H9 (cell line): ENCODE results near the gene NCAPH2. TPM values are rescaled to one million over a fixed set of nuclear protein-coding genes. Genes with fewer than 3 reads are reported as not detected.

Experiments
- DNase-seq: peaks from one replicate; pipeline ENCODE4 v3.0.0-alpha.2; 2017
- H2AFZ ChIP-seq: one replicate; pipeline ENCODE4 v1.6.1; 2013; ENCODE audit warnings: mild to moderate bottlenecking, low read length, control low read depth, moderate library complexity
- H2AK5ac ChIP-seq: 2 replicates; pipeline ENCODE4 v1.6.1; 2013; ENCODE audit warnings: low read length, control low read depth, mixed read lengths; ENCODE audit not compliant: insufficient read length
- H2BK120ac ChIP-seq: one replicate; pipeline ENCODE4 v1.6.1; 2013; ENCODE audit warnings: low read depth, mild to moderate bottlenecking, low read length, control low read depth, inconsistent platforms; ENCODE audit not compliant: poor library complexity, severe bottlenecking
- H2BK12ac ChIP-seq: 2 replicates; pipeline ENCODE4 v1.6.1; 2013; ENCODE audit warnings: low read length, control low read depth, mixed read lengths, low read depth; ENCODE audit not compliant: insufficient read length
- H2BK15ac ChIP-seq: 2 replicates; pipeline ENCODE4 v1.6.1; 2013; ENCODE audit warnings: low read depth, low read length, control low read depth
- H2BK20ac ChIP-seq: one replicate; pipeline ENCODE4 v1.6.1; 2013; ENCODE audit warnings: low read depth, mild to moderate bottlenecking, low read length, control low read depth, inconsistent platforms; ENCODE audit not compliant: poor library complexity, severe bottlenecking
- H2BK5ac ChIP-seq: 2 replicates; pipeline ENCODE4 v1.6.1; 2013; ENCODE audit warnings: low read length, control low read depth, mixed read lengths; ENCODE audit not compliant: insufficient read length
- H3K14ac ChIP-seq: 2 replicates; pipeline ENCODE4 v1.6.1; 2013; ENCODE audit warnings: low read length, control low read depth; ENCODE audit not compliant: insufficient read depth
- H3K18ac ChIP-seq: 2 replicates; pipeline ENCODE4 v1.6.1; 2013; ENCODE audit warnings: low read depth, mild to moderate bottlenecking, mixed read lengths, low read length, control low read depth; ENCODE audit not compliant: insufficient read length
- H3K23ac ChIP-seq: 2 replicates; pipeline ENCODE4 v1.6.1; 2013; ENCODE audit warnings: low read length, control low read depth, mixed read lengths, low read depth; ENCODE audit not compliant: insufficient read length
- H3K23me2 ChIP-seq: 2 replicates; pipeline ENCODE4 v1.6.1; 2013; ENCODE audit warnings: low read depth, mild to moderate bottlenecking, mixed read lengths, low read length, control low read depth; ENCODE audit not compliant: insufficient read length, poor library complexity, severe bottlenecking
- H3K27ac ChIP-seq: 2 replicates; pipeline ENCODE4 v1.5.1; 2013; ENCODE audit warnings: low read length, control low read depth, mixed read lengths, low read depth; ENCODE audit not compliant: insufficient read length
- H3K27me3 ChIP-seq: 2 replicates; pipeline ENCODE4 v1.6.1; 2013; ENCODE audit warnings: low read length, control low read depth, inconsistent platforms; ENCODE audit not compliant: insufficient read depth
- H3K4ac ChIP-seq: 2 replicates; pipeline ENCODE4 v1.6.1; 2013; ENCODE audit warnings: low read depth, mild to moderate bottlenecking, control low read depth, inconsistent platforms, low read length, moderate library complexity
- H3K4me1 ChIP-seq: 2 replicates; pipeline ENCODE4 v1.6.1; 2013; ENCODE audit warnings: low read length, control low read depth, inconsistent platforms; ENCODE audit not compliant: insufficient read depth
- H3K4me2 ChIP-seq: 2 replicates; pipeline ENCODE4 v1.6.1; 2013; ENCODE audit warnings: low read length, control low read depth, mixed read lengths; ENCODE audit not compliant: insufficient read length, insufficient read depth
- H3K56ac ChIP-seq: 2 replicates; pipeline ENCODE4 v1.6.1; 2013; ENCODE audit warnings: low read depth, mild to moderate bottlenecking, mixed read lengths, low read length, control low read depth; ENCODE audit not compliant: insufficient read length
- H3K79me1 ChIP-seq: 2 replicates; pipeline ENCODE4 v1.6.1; 2013; ENCODE audit warnings: low read depth, mild to moderate bottlenecking, moderate library complexity, low read length, control low read depth, inconsistent platforms; ENCODE audit not compliant: insufficient read depth, poor library complexity, severe bottlenecking
- H3K79me2 ChIP-seq: 2 replicates; pipeline ENCODE4 v1.6.1; 2013; ENCODE audit warnings: low read length, control low read depth, inconsistent platforms; ENCODE audit not compliant: insufficient read depth
- H3K9ac ChIP-seq: 2 replicates; pipeline ENCODE4 v1.6.1; 2013; ENCODE audit warnings: low read length, control low read depth, mixed read lengths; ENCODE audit not compliant: insufficient read length; ENCODE audit errors: extremely low read depth
- H3K9me3 ChIP-seq: one replicate; pipeline ENCODE4 v1.6.1; 2013; ENCODE audit warnings: low read depth, low read length, inconsistent platforms; ENCODE audit not compliant: control insufficient read depth
- H3T11ph ChIP-seq: one replicate; pipeline ENCODE4 v1.6.1; 2013; ENCODE audit warnings: mild to moderate bottlenecking, low read length, control low read depth, inconsistent platforms
- H4K20me1 ChIP-seq: one replicate; pipeline ENCODE4 v1.6.1; 2013; ENCODE audit not compliant: control insufficient read depth, insufficient read length, insufficient read depth
- H4K5ac ChIP-seq: 2 replicates; pipeline ENCODE4 v1.6.1; 2013; ENCODE audit warnings: low read depth, mild to moderate bottlenecking, mixed read lengths, low read length, control low read depth; ENCODE audit not compliant: insufficient read length
- H4K8ac ChIP-seq: replicated peaks from 2 replicates; pipeline ENCODE4 v1.6.1; 2013; ENCODE audit warnings: low read length, control low read depth, mixed read lengths, low read depth; ENCODE audit not compliant: insufficient read length
- H4K91ac ChIP-seq: 2 replicates; pipeline ENCODE4 v1.6.1; 2013; ENCODE audit warnings: low read depth, mild to moderate bottlenecking, moderate library complexity, mixed read lengths, low read length, control low read depth; ENCODE audit not compliant: insufficient read length
- H3K27ac Mint-ChIP-seq, 3 experiments: 2 replicates in 2 of 3; 3 replicates in 1 of 3; pipeline ENCODE4 v1.8.0; 2020 to 2021; ENCODE audit warnings: mixed read lengths in 3 of 3, mild to moderate bottlenecking in 1 of 3, moderate library complexity in 1 of 3
- H3K27me3 Mint-ChIP-seq: 2 replicates; pipeline ENCODE4 v1.8.0; 2021; ENCODE audit warnings: low read depth, mild to moderate bottlenecking, moderate library complexity, mixed read lengths
- H3K36me3 Mint-ChIP-seq, 3 experiments: 2 replicates in 2 of 3; 3 replicates in 1 of 3; pipeline ENCODE4 v1.8.0; 2020 to 2021; ENCODE audit warnings: low read depth in 3 of 3, mixed read lengths in 3 of 3; ENCODE audit not compliant: insufficient read depth in 1 of 3
- H3K4me1 Mint-ChIP-seq, 2 experiments: 2 replicates each; pipeline ENCODE4 v1.8.0; 2020; ENCODE audit warnings: mixed read lengths in 2 of 2
- H3K4me3 Mint-ChIP-seq, 2 experiments: 2 replicates in 1 of 2; 3 replicates in 1 of 2; pipeline ENCODE4 v1.8.0; 2020 to 2021; ENCODE audit warnings: mild to moderate bottlenecking in 2 of 2, mixed read lengths in 2 of 2, moderate library complexity in 1 of 2
- H3K9me3 Mint-ChIP-seq, 2 experiments: 2 replicates in 1 of 2; 3 replicates in 1 of 2; pipeline ENCODE4 v1.8.0; 2020; ENCODE audit warnings: mild to moderate bottlenecking in 2 of 2, mixed read lengths in 2 of 2, moderate library complexity in 1 of 2
- WGBS: extraction: QIAGEN DNeasy Blood & Tissue Kit; methylation state at CpG from one replicate; pipeline ENCODE4 v1.1.7; 2013; ENCODE audit warnings: missing lambda C conversion rate, low lambda C conversion rate, mixed read lengths; ENCODE audit not compliant: insufficient read length; ENCODE audit errors: extremely low coverage; 5-methylcytosine and 5-hydroxymethylcytosine counted together
- total RNA-seq: library from RNA; stranded (reverse); gene quantifications from 2 replicates; pipeline ENCODE4 v1.2.1, GENCODE V29; 2021
- TF ChIP-seq, protein P1 (sequence below): fragments of 200-600 bp; sonication (generic); conservative IDR thresholded peaks from 3 replicates; pipeline ENCODE4 v1.8.0; 2021; ENCODE audit warnings: antibody characterized with exemption, mild to moderate bottlenecking

Gene NCAPH2
- total RNA-seq, 1 experiment from 2014 or later = 76.2 TPM

DNA sequence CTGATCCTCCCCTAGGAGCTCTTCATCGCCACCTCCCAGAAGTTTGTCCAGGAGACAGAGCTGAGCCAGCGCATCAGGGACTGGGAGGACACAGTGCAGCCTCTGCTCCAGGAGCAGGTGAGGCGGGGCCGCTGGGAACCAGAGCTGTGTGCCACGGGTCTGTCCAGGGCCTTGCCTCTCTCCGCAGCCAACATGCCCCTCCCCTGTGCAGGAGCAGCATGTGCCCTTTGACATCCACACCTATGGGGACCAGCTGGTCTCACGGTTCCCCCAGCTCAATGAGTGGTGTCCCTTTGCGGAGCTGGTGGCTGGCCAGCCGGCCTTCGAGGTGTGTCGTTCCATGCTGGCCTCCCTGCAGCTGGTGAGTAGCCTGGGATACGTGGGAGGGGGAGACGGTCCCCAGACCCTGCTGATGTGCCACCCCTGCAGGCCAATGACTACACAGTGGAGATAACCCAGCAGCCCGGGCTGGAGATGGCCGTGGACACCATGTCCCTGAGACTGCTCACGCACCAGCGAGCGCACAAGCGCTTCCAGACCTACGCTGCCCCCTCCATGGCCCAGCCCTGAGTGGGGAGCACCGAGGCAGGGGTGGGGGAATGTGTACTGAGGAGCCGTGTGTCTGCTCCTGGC lies 14.9 kb downstream of the NCAPH2 start:
- H3K14ac ChIP-seq = no peak overlapping the region
- H3K27ac ChIP-seq = no peak overlapping the region
- Mint-ChIP-seq H3K4me3 (peak overlapping the region in 1 of 2 experiments; percentile 38; a peak in 1 of 5 replicates), H3K9me3 (no peaks in the 10 kb centered on the region), H3K4me1 (peaks cover 11 to 15% of the 10 kb centered on the region in 2 experiments), H3K36me3 (peaks cover 7 to 44% (median 33%) of the 10 kb centered on the region in 3 experiments; a peak in 6 of 7 replicates), H3K27ac (no peak overlapping the region), H3K27me3 (peaks cover 14% of the 10 kb centered on the region)
- H3K56ac ChIP-seq = no peak overlapping the region
- peaks cover 3% of the 10 kb centered on the region; the same call in 1 of the 2 replicates for H3K4me1 ChIP-seq
- no peak overlapping the region for H4K8ac ChIP-seq
- no peak for DNase-seq
- H4K5ac ChIP-seq = no peak overlapping the region
- no peak overlapping the region for H3K9ac ChIP-seq
- no peak overlapping the region for H2AFZ ChIP-seq
- no peak overlapping the region for H3K4ac ChIP-seq
- no peak overlapping the region for H2AK5ac ChIP-seq
- H3K9me3 ChIP-seq = no peaks in the 10 kb centered on the region
- H3K27me3 ChIP-seq = peaks cover under 1% of the 10 kb centered on the region; the same call in 1 of the 2 replicates
- H2BK15ac ChIP-seq = no peak overlapping the region
- H3K79me2 ChIP-seq = no peaks in the 10 kb centered on the region
- H3K23me2 ChIP-seq = peaks cover 3% of the 10 kb centered on the region
- no peak overlapping the region for H2BK120ac ChIP-seq
- no peak overlapping the region for H3K18ac ChIP-seq
- H2BK5ac ChIP-seq = no peak overlapping the region
- H3K23ac ChIP-seq = no peak overlapping the region
- H3T11ph ChIP-seq = no peak overlapping the region
- TF ChIP-seq, protein P1, sequence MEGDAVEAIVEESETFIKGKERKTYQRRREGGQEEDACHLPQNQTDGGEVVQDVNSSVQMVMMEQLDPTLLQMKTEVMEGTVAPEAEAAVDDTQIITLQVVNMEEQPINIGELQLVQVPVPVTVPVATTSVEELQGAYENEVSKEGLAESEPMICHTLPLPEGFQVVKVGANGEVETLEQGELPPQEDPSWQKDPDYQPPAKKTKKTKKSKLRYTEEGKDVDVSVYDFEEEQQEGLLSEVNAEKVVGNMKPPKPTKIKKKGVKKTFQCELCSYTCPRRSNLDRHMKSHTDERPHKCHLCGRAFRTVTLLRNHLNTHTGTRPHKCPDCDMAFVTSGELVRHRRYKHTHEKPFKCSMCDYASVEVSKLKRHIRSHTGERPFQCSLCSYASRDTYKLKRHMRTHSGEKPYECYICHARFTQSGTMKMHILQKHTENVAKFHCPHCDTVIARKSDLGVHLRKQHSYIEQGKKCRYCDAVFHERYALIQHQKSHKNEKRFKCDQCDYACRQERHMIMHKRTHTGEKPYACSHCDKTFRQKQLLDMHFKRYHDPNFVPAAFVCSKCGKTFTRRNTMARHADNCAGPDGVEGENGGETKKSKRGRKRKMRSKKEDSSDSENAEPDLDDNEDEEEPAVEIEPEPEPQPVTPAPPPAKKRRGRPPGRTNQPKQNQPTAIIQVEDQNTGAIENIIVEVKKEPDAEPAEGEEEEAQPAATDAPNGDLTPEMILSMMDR = no peak
- H2BK12ac ChIP-seq = no peak overlapping the region
- H3K79me1 ChIP-seq = no peaks in the 10 kb centered on the region
- H3K4me2 ChIP-seq = no peak overlapping the region
- H2BK20ac ChIP-seq = no peak overlapping the region
- H4K20me1 ChIP-seq = no peaks in the 10 kb centered on the region
- WGBS = no CpG with 5 or more reads among the region's 22 CpGs
- H4K91ac ChIP-seq = no peak overlapping the region
